Measurements from ENCODE around the gene AADACL4. TPM values are rescaled to one million over a fixed set of nuclear protein-coding genes. Genes with fewer than 3 reads are reported as not detected.

The AADACL4 gene
- total and polyA plus RNA-seq, 9 of the 15 experiments (the other 6 are each of a cell fraction or from before 2014, with no cell fraction given), result not detected

DNA sequence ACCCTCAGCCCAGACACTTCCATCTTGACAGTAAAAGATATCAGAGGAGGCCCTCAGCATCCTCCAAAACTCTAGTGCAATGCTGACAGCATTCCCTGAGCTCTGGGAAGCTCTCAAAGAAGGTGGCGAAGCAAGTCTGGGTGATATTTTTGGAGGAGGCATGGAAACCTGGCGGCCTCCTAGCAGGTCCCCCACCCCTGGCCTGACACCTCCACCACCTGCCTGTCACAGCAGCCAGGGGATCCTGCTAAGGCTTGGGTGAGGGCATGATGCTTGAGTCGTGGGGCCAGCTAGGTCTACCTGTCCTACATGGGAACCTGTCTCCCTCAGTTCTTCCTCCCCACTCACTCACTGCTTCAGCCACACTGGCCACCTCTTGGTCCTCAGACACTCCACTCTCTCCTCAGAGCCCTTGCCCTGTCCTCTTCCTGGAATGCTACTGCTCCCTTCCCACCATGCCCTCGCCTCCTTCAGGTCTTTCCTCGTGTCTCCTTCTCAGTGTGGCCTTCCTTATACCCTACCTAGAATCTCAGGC is 34.3 kb upstream of the AADACL4 start (continued):
- TF ChIP-seq, protein P1, sequence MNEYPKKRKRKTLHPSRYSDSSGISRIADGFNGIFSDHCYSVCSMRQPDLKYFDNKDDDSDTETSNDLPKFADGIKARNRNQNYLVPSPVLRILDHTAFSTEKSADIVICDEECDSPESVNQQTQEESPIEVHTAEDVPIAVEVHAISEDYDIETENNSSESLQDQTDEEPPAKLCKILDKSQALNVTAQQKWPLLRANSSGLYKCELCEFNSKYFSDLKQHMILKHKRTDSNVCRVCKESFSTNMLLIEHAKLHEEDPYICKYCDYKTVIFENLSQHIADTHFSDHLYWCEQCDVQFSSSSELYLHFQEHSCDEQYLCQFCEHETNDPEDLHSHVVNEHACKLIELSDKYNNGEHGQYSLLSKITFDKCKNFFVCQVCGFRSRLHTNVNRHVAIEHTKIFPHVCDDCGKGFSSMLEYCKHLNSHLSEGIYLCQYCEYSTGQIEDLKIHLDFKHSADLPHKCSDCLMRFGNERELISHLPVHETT (CRISPR knock-in tag; conservative IDR thresholded peaks at IDR 0.05 in 1 of 2, IDR thresholded peaks at IDR 0.05 in 1 of 2), result no peak
- no peak for TF ChIP-seq ZNF695 (CRISPR knock-in tag; IDR thresholded peaks at IDR 0.05)
- no peak for TF ChIP-seq RAD21 (CRISPR knock-in tag; conservative IDR thresholded peaks at IDR 0.05 in 1 of 2, IDR thresholded peaks at IDR 0.05 in 1 of 2)
- no peak for TF ChIP-seq RNF2 (IDR thresholded peaks at IDR 0.05)
- 0 out of 2 replicates have a peak, but pooled peaks have one; percentile 22 for TF ChIP-seq RBFOX2 (IDR thresholded peaks at IDR 0.05; ENCODE audit: low read depth, low read length)
- TF ChIP-seq POLR2G (IDR thresholded peaks at IDR 0.05; ENCODE audit: low read depth, low read length), result peak; percentile 54; the same call in 1 of the 2 replicates
- TF ChIP-seq NFATC3 (IDR thresholded peaks at IDR 0.05), result no peak
- TF ChIP-seq, protein P2, sequence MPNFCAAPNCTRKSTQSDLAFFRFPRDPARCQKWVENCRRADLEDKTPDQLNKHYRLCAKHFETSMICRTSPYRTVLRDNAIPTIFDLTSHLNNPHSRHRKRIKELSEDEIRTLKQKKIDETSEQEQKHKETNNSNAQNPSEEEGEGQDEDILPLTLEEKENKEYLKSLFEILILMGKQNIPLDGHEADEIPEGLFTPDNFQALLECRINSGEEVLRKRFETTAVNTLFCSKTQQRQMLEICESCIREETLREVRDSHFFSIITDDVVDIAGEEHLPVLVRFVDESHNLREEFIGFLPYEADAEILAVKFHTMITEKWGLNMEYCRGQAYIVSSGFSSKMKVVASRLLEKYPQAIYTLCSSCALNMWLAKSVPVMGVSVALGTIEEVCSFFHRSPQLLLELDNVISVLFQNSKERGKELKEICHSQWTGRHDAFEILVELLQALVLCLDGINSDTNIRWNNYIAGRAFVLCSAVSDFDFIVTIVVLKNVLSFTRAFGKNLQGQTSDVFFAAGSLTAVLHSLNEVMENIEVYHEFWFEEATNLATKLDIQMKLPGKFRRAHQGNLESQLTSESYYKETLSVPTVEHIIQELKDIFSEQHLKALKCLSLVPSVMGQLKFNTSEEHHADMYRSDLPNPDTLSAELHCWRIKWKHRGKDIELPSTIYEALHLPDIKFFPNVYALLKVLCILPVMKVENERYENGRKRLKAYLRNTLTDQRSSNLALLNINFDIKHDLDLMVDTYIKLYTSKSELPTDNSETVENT (CRISPR knock-in tag; IDR thresholded peaks at IDR 0.05), result no peak
- peak; percentile 18 for TF ChIP-seq POLR2B (IDR thresholded peaks at IDR 0.05; ENCODE audit: low read depth, partially characterized antibody)
- peak; percentile 67 for TF ChIP-seq POLR2A (conservative IDR thresholded peaks at IDR 0.05)
- TF ChIP-seq ZNF408 (CRISPR knock-in tag; IDR thresholded peaks at IDR 0.05; ENCODE audit: low read depth), result no peak
- peak; percentile 52; the same call in 1 of the 2 replicates for TF ChIP-seq POLR2AphosphoS2 (IDR thresholded peaks at IDR 0.05; ENCODE audit: low read length)
- TF ChIP-seq CBX2 (IDR thresholded peaks at IDR 0.05; ENCODE audit: insufficient read depth, low read length, poor library complexity, severe bottlenecking), result no peak
- TF ChIP-seq ZC3H8 (IDR thresholded peaks at IDR 0.05), result no peak
- TF ChIP-seq, protein P3, sequence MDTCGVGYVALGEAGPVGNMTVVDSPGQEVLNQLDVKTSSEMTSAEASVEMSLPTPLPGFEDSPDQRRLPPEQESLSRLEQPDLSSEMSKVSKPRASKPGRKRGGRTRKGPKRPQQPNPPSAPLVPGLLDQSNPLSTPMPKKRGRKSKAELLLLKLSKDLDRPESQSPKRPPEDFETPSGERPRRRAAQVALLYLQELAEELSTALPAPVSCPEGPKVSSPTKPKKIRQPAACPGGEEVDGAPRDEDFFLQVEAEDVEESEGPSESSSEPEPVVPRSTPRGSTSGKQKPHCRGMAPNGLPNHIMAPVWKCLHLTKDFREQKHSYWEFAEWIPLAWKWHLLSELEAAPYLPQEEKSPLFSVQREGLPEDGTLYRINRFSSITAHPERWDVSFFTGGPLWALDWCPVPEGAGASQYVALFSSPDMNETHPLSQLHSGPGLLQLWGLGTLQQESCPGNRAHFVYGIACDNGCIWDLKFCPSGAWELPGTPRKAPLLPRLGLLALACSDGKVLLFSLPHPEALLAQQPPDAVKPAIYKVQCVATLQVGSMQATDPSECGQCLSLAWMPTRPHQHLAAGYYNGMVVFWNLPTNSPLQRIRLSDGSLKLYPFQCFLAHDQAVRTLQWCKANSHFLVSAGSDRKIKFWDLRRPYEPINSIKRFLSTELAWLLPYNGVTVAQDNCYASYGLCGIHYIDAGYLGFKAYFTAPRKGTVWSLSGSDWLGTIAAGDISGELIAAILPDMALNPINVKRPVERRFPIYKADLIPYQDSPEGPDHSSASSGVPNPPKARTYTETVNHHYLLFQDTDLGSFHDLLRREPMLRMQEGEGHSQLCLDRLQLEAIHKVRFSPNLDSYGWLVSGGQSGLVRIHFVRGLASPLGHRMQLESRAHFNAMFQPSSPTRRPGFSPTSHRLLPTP (IDR thresholded peaks at IDR 0.05; ENCODE audit: borderline replicate concordance, extremely low read depth, insufficient read length), result no peak
- TF ChIP-seq LEF1 (IDR thresholded peaks at IDR 0.05), result no peak
- no peak for TF ChIP-seq HNRNPLL (IDR thresholded peaks at IDR 0.05; ENCODE audit: low read depth, low read length, poor library complexity, severe bottlenecking)

All from K562 (cell line).